Type B pancreatic cell (in vitro differentiated cells): ENCODE measurements around the gene CAMTA1. TPM values are rescaled to one million over a fixed set of nuclear protein-coding genes. Genes with fewer than 3 reads are reported as not detected.

Experiments used
- DNase-seq: peaks from one replicate; pipeline ENCODE4 v3.0.0; 2021; ENCODE audit warnings: mixed read lengths; ENCODE audit not compliant: unreplicated experiment; ENCODE audit errors: extremely low spot score
- H3K27ac Mint-ChIP-seq: 2 replicates; pipeline ENCODE4 v1.8.0; 2021; ENCODE audit warnings: mild to moderate bottlenecking, mixed read lengths
- H3K27me3 Mint-ChIP-seq: 2 replicates; pipeline ENCODE4 v1.8.0; 2021; ENCODE audit warnings: mixed read lengths
- H3K36me3 Mint-ChIP-seq: 2 replicates; pipeline ENCODE4 v1.8.0; 2021; ENCODE audit warnings: mixed read lengths
- H3K4me1 Mint-ChIP-seq: one replicate; pipeline ENCODE4 v1.8.0; 2021; ENCODE audit warnings: mixed read lengths; ENCODE audit not compliant: unreplicated experiment
- H3K4me3 Mint-ChIP-seq: 2 replicates; pipeline ENCODE4 v1.8.0; 2021; ENCODE audit warnings: mild to moderate bottlenecking, mixed read lengths
- H3K9me3 Mint-ChIP-seq: 2 replicates; pipeline ENCODE4 v1.8.0; 2021; ENCODE audit warnings: mixed read lengths
- CTCF ChIP-seq: fragments of 200-600 bp; sonication (generic); conservative IDR thresholded peaks from 2 replicates; pipeline ENCODE4 v1.5.0; 2021; ENCODE audit warnings: antibody characterized with exemption, mild to moderate bottlenecking
- total RNA-seq: library from RNA; stranded (reverse); gene quantifications from 2 replicates; pipeline ENCODE4 v1.2.1, GENCODE V29; 2021; ENCODE audit warnings: low replicate concordance

The CAMTA1 gene
- total RNA-seq, 1 donor from 2014 or later: 82.5 TPM

GRCh38 chr1:7650801-7651200 is 865.5 kb downstream of the CAMTA1 start:
- no peaks in the 10 kb centered on the region for H3K36me3 Mint-ChIP-seq
- DNase-seq: no peak
- no peak overlapping the region for H3K4me3 Mint-ChIP-seq
- peaks cover 2% of the 10 kb centered on the region for H3K27me3 Mint-ChIP-seq
- peaks cover 9% of the 10 kb centered on the region for H3K4me1 Mint-ChIP-seq
- no peaks in the 10 kb centered on the region for H3K9me3 Mint-ChIP-seq
- TF ChIP-seq CTCF: no peak
- no peak overlapping the region for H3K27ac Mint-ChIP-seq

GRCh38 chr1:7651203-7651602 is 865.9 kb downstream of the CAMTA1 start:
- H3K4me3 Mint-ChIP-seq: no peak overlapping the region
- peaks cover 11% of the 10 kb centered on the region for H3K4me1 Mint-ChIP-seq
- no peak for DNase-seq
- no peaks in the 10 kb centered on the region for H3K36me3 Mint-ChIP-seq
- no peak overlapping the region for H3K27ac Mint-ChIP-seq
- H3K27me3 Mint-ChIP-seq: peaks cover 2% of the 10 kb centered on the region
- no peaks in the 10 kb centered on the region for H3K9me3 Mint-ChIP-seq
- no peak for TF ChIP-seq CTCF

- Mint-ChIP-seq H3K4me1 (peaks cover 13% of the 10 kb centered on the region), H3K9me3 (no peaks in the 10 kb centered on the region), H3K4me3 (no peak overlapping the region), H3K27ac (no peak overlapping the region), H3K36me3 (no peaks in the 10 kb centered on the region), H3K27me3 (peaks cover 2% of the 10 kb centered on the region)
- TF ChIP-seq CTCF: no peak
- DNase-seq: no peak
Observed at GRCh38 chr1:7652061-7652460, 866.8 kb downstream of the CAMTA1 start.

GRCh38 chr1:7652515-7653098 is 867.4 kb downstream of the CAMTA1 start:
- H3K36me3 Mint-ChIP-seq: no peaks in the 10 kb centered on the region
- H3K27ac Mint-ChIP-seq: no peak overlapping the region
- H3K9me3 Mint-ChIP-seq: no peaks in the 10 kb centered on the region
- H3K4me3 Mint-ChIP-seq: no peak overlapping the region
- peaks cover 2% of the 10 kb centered on the region for H3K27me3 Mint-ChIP-seq
- TF ChIP-seq CTCF: no peak
- peaks cover 13% of the 10 kb centered on the region for H3K4me1 Mint-ChIP-seq
- DNase-seq: no peak

GRCh38 chr1:7654725-7655124 is 869.5 kb downstream of the CAMTA1 start:
- TF ChIP-seq CTCF: no peak
- Mint-ChIP-seq H3K27ac (no peak overlapping the region), H3K4me3 (no peak overlapping the region), H3K27me3 (peaks cover 2% of the 10 kb centered on the region), H3K9me3 (no peaks in the 10 kb centered on the region), H3K4me1 (peaks cover 13% of the 10 kb centered on the region), H3K36me3 (no peaks in the 10 kb centered on the region)
- DNase-seq: no peak

- DNase-seq: no peak
- no peak overlapping the region for H3K4me3 Mint-ChIP-seq
Observed at GRCh38 chr1:7655354-7655753, 870.1 kb downstream of the CAMTA1 start.

More at GRCh38 chr1:7655354-7655753, 870.1 kb downstream of the CAMTA1 start:
- Mint-ChIP-seq H3K4me1 (peaks cover 12% of the 10 kb centered on the region), H3K36me3 (no peaks in the 10 kb centered on the region), H3K27me3 (peaks cover 2% of the 10 kb centered on the region), H3K27ac (no peak overlapping the region), H3K9me3 (no peaks in the 10 kb centered on the region)
- TF ChIP-seq CTCF: no peak
